Fibroblast of lung (primary cell): Measurements from ENCODE around the gene KCNIP4.
"Not testable (repeated sequence)": the region's sequence is repeated elsewhere in the genome, so short reads cannot be mapped to it uniquely, and the experiment has no call there.

Experiments
- CTCF ChIP-seq, 2 donors: IDR thresholded peaks in 1 of 2; conservative IDR thresholded peaks in 1 of 2; 1 replicate in 1 of 2; 2 replicates in 1 of 2; pipeline ENCODE4 v1.5.1; 2011 to 2012; ENCODE audit warnings: low read length in 2 of 2, control low read depth in 1 of 2, inconsistent platforms in 1 of 2, low read depth in 1 of 2, mild to moderate bottlenecking in 1 of 2
- EZH2 ChIP-seq: IDR thresholded peaks from 2 replicates; pipeline ENCODE4 v1.5.1; 2012; ENCODE audit warnings: low read length, control low read depth, mild to moderate bottlenecking; ENCODE audit errors: missing control alignments

- TF ChIP-seq CTCF (conservative IDR thresholded peaks at IDR 0.05 in 1 of 2, IDR thresholded peaks at IDR 0.05 in 1 of 2; ENCODE audit: low read depth in 1 of 2, low read length in 2 of 2); EZH2: not testable (repeated sequence)
Measured at GRCh38 chr4:21352354-21352753, 596.2 kb downstream of the KCNIP4 start.
